HG03460 (cell line): ENCODE data around the gene GCC1.

Experiments used
- ATAC-seq: cut with Tn5 transposase; IDR thresholded peaks from one replicate; pipeline ENCODE4 v1.9.1; 2021; ENCODE audit not compliant: unreplicated experiment

Gene GCC1

GRCh38 chr7:127585044-127585953 lies at the start of gene GCC1:
Gene GCC1, minus strand, starts transcription at chr7:127585596. Its CDS starts 414 bp downstream, at chr7:127585182.
- peak; percentile 75 for ATAC-seq

GRCh38 chr7:127632276-127632910 lies 47.0 kb upstream of the GCC1 start:
- no peak for ATAC-seq

GRCh38 chr7:127629268-127629854 lies 44.0 kb upstream of the GCC1 start:
- no peak for ATAC-seq

- ATAC-seq, result no peak
Observed at GRCh38 chr7:127628445-127628844, 43.0 kb upstream of the GCC1 start.

GRCh38 chr7:127625331-127625730 lies 39.9 kb upstream of the GCC1 start:
- ATAC-seq, result no peak

- no peak for ATAC-seq
Observed at GRCh38 chr7:127620406-127621233, 35.2 kb upstream of the GCC1 start.

- ATAC-seq, result no peak
Observed at GRCh38 chr7:127619681-127620405, 34.4 kb upstream of the GCC1 start.

- no peak for ATAC-seq
Observed at GRCh38 chr7:127618775-127619174, 33.4 kb upstream of the GCC1 start.

- no peak for ATAC-seq
Observed at GRCh38 chr7:127618042-127618441, 32.6 kb upstream of the GCC1 start, which contains the start of gene PAX4. Gene PAX4, minus strand, starts transcription at chr7:127618142. Its CDS starts 2,214 bp downstream, at chr7:127615928.

GRCh38 chr7:127616724-127617123 lies 31.3 kb upstream of the GCC1 start:
- no peak for ATAC-seq

- no peak for ATAC-seq
Observed at GRCh38 chr7:127612263-127612662, 26.9 kb upstream of the GCC1 start.

GRCh38 chr7:127609297-127609696 lies 23.9 kb upstream of the GCC1 start:
- ATAC-seq, result no peak

GRCh38 chr7:127608446-127608845 lies 23.1 kb upstream of the GCC1 start:
- ATAC-seq, result no peak

- no peak for ATAC-seq
Observed at GRCh38 chr7:127600885-127601284, 15.5 kb upstream of the GCC1 start.

GRCh38 chr7:127598318-127598717 lies 12.9 kb upstream of the GCC1 start:
- ATAC-seq, result no peak

GRCh38 chr7:127595737-127596136 lies 10.3 kb upstream of the GCC1 start:
- ATAC-seq, result no peak

- ATAC-seq, result no peak
Observed at GRCh38 chr7:127594490-127594889, 9.1 kb upstream of the GCC1 start.

GRCh38 chr7:127592550-127592949 lies 7.2 kb upstream of the GCC1 start:
- no peak for ATAC-seq

GRCh38 chr7:127591591-127591990 lies 6.2 kb upstream of the GCC1 start:
- no peak for ATAC-seq

- ATAC-seq, result no peak
Observed at GRCh38 chr7:127591189-127591588, 5.8 kb upstream of the GCC1 start.
